Right renal cortex interstitium (tissue), 3 donors: Measurements from ENCODE around the gene CEMIP. TPM values are rescaled to one million over a fixed set of nuclear protein-coding genes. Genes with fewer than 3 reads are reported as not detected.

Experiments
- DNase-seq, 3 donors: peaks; one replicate each; pipeline ENCODE4 v3.0.0-alpha.2; 2013; ENCODE audit warnings: low read depth in 3 of 3, low spot score in 2 of 3
- polyA plus RNA-seq, 3 donors: library from polyadenylated mRNA; unstranded; fragments of 120-200 nt; gene quantifications; one replicate each; pipeline ENCODE4 v1.2.1, GENCODE V29; 2013; ENCODE audit not compliant: insufficient read length in 3 of 3

CEMIP gene
- 1 to 10 TPM; 1.9 to 2.6 (median 2.5) TPM for polyA plus RNA-seq

- peak in 2 of 3 donors; percentile 49 to 57 for DNase-seq
Measured at GRCh38 chr15:80778964-80779657, at the start of gene CEMIP. TSS of gene CEMIP (plus strand) at chr15:80779370. CDS start at chr15:80873880, 94,510 bp downstream.

- DNase-seq = no peak
Measured at GRCh38 chr15:80730387-80730786, 48.8 kb upstream of the CEMIP start.

GRCh38 chr15:80730926-80731325 is 48.2 kb upstream of the CEMIP start:
- no peak for DNase-seq

- DNase-seq = no peak
Measured at GRCh38 chr15:80732167-80732566, 47.0 kb upstream of the CEMIP start.

- no peak for DNase-seq
Measured at GRCh38 chr15:80732818-80733217, 46.4 kb upstream of the CEMIP start.

- no peak for DNase-seq
Measured at GRCh38 chr15:80733460-80733859, 45.7 kb upstream of the CEMIP start.

- no peak for DNase-seq
Measured at GRCh38 chr15:80735344-80735743, 43.8 kb upstream of the CEMIP start.

GRCh38 chr15:80736560-80736959 is 42.6 kb upstream of the CEMIP start:
- peak in 2 of 3 donors; percentile 54 to 68 for DNase-seq

- no peak for DNase-seq
Measured at GRCh38 chr15:80739919-80740318, 39.3 kb upstream of the CEMIP start.

- no peak for DNase-seq
Measured at GRCh38 chr15:80742081-80742480, 37.1 kb upstream of the CEMIP start.

- no peak for DNase-seq
Measured at GRCh38 chr15:80743189-80743833, 35.9 kb upstream of the CEMIP start.

GRCh38 chr15:80744415-80744814 is 34.8 kb upstream of the CEMIP start:
- no peak for DNase-seq

- no peak for DNase-seq
Measured at GRCh38 chr15:80744826-80745225, 34.3 kb upstream of the CEMIP start.

- DNase-seq = no peak
Measured at GRCh38 chr15:80745888-80746287, 33.3 kb upstream of the CEMIP start.

GRCh38 chr15:80747317-80748053 is 31.7 kb upstream of the CEMIP start:
- DNase-seq = no peak

- no peak for DNase-seq
Measured at GRCh38 chr15:80749589-80749988, 29.6 kb upstream of the CEMIP start.

- DNase-seq = no peak
Measured at GRCh38 chr15:80750575-80750974, 28.6 kb upstream of the CEMIP start.

- no peak for DNase-seq
Measured at GRCh38 chr15:80752204-80752603, 27.0 kb upstream of the CEMIP start.

GRCh38 chr15:80753161-80753560 is 26.0 kb upstream of the CEMIP start:
- no peak for DNase-seq

- no peak for DNase-seq
Measured at GRCh38 chr15:80754014-80754413, 25.2 kb upstream of the CEMIP start.

GRCh38 chr15:80755885-80756284 is 23.3 kb upstream of the CEMIP start:
- DNase-seq = no peak
